ENCODE results near the gene MGAT4A.
A peak's percentile ranks its signal among the peaks of the same experiment; 100 is the strongest.
"Not testable (repeated sequence)": the region's sequence is repeated elsewhere in the genome, so short reads cannot be mapped to it uniquely, and the experiment has no call there.

MGAT4A gene

DNA sequence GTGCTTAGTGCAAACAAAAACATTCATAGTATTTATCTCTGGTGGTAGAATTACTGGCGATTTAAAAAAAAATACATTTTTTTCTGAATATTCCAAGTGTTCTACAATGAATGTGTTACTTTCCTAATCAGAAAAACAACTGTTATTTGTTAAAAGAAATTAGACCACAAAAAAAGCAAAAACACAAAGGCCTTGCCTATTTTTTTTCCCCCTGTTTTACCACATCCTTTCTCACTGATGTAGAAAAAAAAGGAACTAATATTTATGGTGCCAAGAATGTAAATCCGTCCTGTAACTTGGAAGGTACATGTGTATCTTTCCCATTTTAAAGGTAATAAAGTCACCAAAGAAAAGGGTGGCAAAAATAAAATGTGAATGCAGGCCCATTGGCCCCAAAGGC is 28.4 kb upstream of the MGAT4A start:
- DNase-seq = no peak

DNA sequence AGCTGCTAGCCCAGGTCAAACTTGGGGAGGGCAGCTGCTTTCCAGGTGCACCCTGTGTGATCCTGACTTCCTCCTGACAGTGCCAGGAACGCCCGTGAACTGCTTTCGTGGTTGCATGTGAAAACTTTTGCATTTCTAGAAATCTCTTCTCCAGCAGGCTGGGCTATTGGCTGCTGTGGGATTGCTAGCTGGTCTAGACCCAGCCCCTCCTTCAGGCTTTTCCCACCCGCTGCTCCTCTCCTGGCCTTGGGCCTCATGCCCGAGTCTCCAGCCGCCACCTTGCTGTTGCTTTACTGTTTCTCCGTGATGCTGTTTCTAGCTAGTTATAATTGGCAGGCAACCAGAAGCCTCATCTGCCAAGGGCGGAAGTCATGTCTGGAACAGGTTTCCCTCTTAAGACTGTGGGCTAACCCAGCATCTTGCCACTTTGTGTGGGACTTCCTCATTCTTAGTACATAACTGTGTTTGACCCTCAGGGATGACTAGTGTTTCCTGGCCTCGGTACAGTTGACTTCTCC is 27.0 kb upstream of the MGAT4A start:
- peak; percentile 67 for DNase-seq

DNA sequence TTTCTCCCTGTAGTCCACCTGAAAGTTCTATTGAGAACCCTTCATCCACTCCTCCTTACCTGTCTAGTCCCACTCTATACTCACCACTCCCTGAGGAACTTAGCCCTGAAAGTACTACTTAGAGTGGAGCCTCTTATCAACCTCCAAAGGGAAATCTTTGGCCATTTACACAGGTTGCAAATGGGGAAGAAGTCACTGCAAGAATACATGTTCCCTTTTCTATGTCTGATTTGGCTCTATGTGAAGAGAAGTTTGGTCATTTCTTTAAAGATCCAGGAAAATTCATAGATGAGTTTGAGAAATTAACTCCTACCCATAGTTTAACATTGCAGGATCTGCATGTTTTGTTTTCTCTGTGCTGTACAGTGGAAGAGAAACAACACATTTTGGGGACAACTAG is 22.9 kb upstream of the MGAT4A start:
- no peak for DNase-seq

DNA sequence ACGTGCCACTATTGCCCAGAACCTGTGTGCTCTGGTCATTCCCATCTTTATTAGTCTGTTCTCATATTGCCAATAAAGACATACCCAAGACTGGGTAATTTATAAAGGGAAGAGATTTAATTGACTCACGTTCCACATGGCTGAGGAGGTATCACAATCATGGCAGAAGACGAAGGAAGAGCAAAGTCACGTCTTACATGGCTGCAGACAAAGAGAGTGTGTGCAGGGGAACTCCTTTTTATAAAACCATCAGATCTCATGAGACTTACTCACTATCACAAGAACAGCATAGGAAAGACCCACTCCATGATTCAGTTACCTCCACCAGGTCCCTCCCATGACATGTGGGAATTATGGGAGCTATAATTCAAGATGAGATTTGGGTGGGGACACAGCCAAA is 21.8 kb upstream of the MGAT4A start:
- not testable (repeated sequence) for DNase-seq

DNA sequence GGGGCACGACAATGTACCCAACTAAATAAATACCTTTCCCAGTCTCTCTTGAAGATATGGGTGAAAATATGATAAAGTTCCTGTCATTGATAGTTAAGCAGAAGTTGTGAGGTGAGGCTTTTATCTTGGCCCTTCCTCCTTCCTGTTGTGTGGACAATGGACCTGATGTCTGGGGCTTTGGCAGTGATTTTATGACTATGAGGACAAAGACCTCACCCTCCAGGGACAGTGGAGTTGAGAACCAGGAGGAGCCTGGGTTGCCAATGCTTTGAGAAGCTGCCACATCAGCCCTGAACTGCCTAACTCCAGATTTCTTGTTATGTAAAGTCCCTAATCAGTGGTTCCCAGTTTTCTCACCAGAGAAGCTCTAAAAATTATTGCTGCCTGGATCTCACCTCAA is 20.8 kb upstream of the MGAT4A start:
- no peak for DNase-seq

DNA sequence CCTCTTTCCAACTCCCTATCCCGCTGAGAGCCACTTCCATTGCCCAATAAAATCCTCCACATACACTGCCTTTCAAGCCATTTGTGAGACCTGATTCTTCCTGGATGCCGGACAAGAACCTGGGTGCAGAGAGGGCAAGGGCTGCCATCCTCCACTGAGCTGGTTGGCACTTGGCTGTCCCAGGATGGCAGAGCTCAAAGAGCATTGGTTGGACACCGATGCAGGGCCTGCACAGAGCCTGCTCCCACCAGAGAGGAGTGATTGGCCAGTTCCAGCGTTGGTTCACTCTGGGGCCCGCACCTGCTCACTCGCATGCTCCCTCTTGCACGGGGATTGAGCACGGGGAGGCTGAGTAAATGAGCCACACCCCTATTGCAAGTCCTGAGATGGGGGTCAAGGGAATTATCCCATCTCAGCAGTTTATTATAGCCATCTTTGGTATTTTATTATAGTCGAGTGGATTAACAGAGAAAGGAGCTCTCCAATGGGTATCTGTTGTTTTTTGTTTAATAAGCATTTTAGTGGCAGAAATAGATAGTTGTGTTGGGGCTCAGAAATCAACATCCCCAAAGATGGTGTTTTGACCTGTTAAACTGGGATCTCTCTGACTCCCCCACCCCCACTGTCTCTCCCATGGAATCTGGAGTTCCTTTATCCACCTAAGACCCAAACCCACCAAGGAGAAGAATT is 19.8 kb upstream of the MGAT4A start:
- DNase-seq = no peak

DNA sequence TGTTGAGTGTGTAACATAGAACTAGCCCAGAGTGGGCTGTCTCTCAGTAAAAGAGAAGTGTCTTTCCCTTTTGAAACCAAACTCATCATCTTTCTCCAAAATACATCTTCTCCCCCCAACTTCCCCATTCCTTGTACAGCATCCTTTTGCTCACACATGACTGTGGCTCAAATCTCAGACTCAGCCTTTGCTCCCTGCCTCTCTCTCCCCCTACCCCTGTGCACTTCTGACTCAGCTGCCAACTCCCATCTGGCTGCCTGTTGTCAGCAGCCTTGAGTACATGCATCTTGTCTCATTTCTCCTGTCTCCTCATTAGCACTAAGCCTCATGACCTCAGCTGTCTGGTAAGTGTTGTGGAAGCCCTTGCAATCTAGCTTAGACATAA is 18.1 kb upstream of the MGAT4A start:
- no peak for DNase-seq

DNA sequence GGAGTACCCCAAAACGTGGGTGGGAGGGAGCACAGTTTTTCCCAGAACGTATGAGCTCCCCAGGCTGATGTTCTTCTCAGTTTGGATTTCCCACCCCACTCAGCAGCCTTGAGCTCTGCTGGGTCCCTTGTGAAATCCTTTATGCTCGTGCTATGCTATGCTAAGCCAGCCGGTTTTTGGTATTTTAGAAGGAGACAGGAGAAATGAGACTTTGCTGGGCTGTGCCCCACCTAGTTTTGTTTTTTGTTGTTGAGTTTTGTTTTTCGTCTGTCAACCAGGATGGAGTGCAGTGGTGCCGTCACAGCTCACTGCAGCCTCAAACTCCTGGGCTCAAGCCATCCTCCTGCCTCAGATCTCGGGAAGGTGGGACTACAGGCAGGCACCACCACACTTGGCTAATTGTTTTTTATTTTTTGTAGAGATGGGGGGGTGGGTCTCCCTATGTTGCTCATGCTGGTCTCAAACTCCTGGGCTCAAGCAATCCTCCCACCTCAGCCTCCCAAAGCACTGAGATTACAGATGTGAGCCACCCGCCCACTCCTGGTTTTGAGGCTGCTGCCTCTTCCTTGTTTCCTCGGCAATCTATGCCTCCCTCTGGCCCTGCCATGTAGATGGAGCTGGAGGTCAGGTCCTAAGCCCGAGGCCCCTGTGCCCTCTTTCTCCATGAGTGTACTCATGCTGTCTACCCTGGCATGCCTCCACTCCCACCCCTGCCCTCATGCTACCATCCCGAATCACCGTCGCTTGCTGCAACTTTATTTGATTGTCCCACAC is 17.5 kb upstream of the MGAT4A start:
- DNase-seq = no peak

DNA sequence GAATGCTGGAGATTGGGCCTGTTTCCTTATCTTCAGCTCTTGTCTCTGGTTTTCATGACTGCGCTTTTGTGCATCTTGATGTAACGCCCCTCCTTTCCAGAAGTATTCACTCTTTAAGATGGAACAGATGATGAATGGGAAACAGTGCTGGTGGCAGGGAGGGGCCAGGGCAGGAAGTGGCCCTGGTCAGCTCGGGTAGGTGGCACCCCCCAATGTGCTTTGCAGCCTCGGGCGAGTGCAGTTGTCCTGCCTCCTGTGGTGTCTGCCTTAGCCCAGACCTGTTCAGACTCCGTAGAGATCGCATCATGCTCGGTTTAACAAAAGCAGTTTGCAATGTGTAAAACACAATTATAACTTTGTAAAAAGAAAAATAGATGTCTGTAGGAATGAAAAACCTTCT is 17.0 kb upstream of the MGAT4A start:
- no peak for DNase-seq

DNA sequence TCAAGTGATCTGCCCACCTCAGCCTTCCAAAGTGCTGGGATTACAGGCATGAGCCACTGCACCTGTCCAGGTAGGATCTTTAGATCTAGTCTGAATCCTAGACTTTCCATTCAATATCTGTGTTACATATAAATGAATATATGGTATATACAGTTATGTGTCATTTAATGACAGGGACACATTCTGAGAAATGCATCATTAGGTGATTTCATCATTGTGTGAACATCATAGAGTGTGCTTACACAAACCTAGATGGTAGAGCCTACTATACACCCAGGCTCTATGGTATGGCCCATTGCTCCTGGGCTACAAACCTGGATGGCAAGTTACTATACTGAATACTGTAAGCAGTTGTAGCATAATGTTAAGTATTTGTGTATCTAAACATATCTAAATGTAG is 15.5 kb upstream of the MGAT4A start:
- DNase-seq = no peak

DNA sequence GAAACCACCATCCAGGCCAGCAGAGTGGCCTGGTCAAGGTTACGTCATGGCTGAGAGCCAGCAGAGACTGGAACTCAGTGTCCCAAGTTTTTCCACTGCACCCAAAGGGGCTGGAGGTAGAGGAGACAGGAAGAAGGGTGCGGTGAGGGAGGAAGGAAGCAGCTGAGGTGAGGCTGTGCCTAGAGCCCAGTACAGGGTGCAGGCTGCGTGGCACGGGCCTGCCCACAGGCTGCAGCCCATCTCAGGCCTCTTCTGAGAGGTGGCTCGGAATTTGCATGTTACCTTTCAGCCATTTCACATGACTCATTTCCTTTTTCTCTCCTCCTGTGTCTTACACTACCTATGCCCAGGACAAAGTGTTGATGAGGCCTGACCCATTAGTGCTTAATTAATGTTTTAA is 13.7 kb upstream of the MGAT4A start:
- no peak for DNase-seq

DNA sequence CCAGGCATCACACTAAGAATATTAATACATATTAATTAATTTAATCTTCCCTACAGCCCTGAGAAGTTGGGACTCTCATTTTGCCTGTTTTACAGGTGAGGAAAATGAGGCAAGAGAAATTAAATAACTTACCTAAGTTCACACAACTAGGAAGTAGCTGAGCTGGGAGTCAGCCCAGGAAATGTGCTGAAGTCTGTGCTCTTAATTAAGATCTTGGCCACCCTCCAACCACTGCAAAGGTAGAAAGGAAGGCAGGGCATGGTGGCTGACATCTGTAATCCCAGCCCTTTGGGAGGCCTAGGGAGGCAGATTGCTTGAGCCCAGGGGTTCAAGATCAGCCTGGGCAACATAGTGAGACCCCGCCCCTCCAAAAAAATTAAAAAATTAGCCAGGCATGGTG is 12.9 kb upstream of the MGAT4A start:
- DNase-seq = peak; percentile 39

DNA sequence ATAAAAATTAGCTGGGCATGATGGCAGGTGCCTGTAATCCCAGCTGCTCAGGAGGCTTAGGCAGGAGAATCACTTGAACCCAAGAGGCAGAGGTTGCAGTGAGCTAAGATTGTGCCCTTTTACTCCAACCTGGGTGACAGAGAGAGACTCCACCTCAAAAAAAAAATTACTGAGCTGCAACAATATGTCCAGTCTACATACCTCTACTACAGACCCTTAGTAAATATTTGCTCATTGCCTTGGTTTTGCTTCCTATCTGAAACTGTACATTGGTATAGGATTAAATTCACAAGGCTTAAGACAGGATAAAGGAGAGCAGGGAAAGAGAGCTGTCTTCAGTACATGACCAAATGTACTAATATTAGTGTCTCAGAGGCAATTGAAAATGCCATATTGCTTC is 8.1 kb upstream of the MGAT4A start:
- DNase-seq = no peak

DNA sequence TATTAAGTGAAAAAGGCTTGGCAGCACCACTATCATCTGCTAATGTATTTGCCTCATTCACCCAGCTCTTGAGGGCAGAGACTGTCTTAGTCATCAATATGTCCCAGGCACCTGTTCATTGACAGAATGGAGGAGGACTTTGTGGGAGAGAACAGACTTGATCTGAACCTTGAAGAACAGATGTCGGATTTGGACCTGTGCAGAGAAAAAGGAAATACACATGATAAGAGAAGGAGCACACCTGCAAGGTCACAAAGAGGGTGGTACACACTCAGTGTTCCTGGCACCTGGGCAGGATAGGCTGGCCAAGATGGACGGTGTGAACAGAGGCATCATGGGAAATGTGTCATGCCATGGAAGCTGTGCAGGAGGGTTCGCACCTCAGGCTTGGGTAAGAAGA is 7.4 kb upstream of the MGAT4A start:
- no peak for DNase-seq

DNA sequence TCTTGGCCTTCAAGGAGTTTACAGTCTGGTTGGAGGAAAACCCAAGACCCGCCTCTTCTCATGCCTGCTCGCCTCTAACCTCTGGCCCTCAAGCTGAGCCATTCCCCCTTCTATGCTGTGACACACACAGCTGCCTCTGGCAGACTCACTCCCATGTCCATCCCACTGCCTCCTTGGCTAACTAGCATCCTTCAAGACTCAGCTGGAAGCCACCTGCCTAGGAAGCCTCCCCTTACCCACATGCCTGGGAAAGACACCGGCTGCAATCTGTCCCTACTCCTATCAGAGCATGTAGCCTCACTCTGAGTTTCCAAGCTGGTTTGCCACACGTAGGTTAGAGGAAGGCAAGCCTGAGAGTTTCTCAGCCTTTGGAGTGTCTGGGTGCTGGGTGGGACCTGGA is 6.9 kb upstream of the MGAT4A start:
- DNase-seq = no peak

DNA sequence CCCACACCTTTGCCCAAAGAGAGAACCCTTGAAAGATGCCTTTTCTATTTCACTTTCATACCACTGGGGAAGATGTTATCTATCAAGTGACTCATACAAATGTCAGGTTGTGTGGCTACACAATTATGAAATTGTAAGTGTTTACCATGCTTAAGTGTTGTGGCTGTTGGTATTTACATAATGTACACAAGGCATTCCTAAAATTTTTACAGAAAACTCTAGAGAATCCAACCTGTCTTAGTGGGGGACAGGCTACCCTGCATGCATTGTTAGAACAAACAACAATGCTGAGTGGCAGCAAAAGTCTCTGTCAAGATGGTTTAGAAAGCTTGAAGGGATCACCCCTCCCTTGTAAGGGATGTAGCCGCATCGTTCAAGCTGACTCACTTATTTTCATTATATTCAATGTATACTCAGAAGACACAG is 5.5 kb upstream of the MGAT4A start:
- no peak for DNase-seq

DNA sequence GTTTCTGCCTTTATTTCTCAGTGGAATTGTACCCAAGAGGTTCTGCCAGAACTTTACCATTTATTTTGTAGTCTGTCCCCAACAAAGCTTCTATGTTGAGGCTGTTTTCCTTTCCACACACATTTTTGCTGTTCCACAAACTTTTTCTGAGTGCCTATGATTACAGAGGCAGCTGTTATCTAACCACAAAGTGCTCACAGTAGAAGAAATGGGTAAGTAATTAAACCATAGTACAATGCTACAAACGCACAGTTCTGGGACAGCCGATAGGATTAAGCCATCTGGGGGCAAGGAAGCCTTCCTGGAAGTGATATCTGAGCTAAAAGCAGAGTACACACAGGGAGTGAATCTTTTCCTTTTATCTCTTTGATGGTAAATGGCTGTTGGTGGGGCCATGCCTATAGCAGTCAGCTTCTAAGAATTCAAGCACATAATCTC is 3.9 kb upstream of the MGAT4A start:
- DNase-seq = no peak

DNA sequence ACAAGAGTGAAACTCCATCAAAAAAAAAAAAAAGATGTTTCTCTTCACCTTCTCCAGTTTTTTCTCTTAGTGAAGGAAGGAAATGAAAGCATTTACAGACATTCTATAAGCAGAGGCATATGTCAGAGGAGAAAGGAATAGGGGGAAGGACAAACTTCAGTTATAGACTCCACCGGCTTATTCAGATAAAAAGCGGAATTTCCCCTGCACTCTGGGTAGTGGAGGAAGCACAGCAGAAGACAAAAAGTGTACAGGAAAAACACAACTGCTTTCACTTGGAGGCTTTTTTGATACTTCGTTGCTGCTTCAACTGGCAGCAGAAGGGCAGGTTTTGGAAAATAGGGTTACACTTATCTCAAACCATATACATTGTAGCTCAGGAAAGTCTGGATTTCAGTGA is 3.2 kb upstream of the MGAT4A start:
- no peak for DNase-seq

DNA sequence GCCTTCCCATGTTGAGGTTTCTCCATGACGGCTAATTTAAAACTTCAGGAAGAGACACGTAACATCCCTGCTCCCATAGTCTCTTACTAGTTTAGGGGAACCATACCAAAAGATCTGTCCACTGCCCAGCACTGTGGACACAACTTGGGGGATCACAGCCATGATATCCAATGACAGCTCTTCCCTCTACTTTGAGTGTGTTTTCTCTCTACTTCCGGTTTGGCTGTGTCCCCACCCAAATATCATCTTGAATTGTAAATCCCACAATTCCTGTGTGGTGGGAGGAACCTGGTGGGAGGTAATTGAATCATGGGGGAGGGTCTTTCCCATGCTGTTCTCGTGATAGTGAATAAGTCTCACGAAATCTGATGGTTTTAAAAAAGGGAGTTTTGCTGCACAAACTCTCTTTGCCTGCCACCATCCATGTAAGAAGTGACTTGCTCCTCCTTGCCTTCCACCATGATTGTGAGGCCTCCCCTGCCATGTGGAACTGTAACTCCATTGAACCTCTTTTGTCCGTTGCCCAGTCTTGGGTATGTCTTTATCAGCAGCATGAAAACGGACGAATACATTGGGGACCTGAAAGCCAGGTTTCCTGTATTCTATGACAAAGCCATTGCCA is 1.6 kb upstream of the MGAT4A start:
- DNase-seq = no peak

DNA sequence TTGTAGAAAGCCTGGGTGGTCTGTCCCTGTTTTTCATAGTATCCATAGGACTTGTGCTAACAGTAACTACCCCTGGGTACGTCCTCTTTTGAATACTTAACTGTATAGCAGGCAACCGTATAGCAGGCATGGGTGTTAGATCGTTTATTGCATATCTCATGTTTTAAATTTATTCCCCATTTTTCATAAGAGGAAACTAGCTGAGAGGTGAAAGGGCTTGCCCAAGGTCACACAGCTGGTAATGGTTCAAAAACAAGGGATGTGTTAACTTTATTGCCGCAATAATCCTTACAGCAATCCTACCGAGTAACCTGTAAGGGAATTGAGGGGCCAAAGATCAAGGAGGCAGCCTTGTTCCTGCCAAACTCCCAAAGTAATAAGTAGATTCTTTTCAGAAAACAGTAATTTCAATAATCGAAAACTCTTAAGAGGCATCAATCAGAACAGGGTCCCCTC is 990 bp upstream of the MGAT4A start:
- no peak for DNase-seq

DNA sequence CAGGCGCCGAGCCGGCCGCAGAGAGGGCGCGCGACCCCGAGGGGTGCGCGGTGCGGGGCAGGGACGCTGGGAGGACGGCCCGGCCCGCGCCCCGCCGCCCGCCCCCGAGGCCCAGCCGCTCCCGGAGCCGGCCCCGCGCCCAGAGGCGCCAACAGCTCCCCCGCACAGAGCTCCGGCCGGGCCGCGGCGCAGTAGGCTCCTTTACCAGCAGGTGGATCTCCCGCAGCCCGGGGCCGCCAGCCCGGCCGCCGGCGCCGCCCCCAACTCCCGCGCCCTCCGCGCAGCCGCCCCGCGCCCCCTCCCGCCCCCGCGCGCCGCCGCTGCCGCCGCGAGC is 258 bp downstream of the MGAT4A start:
- DNase-seq = no peak

DNA sequence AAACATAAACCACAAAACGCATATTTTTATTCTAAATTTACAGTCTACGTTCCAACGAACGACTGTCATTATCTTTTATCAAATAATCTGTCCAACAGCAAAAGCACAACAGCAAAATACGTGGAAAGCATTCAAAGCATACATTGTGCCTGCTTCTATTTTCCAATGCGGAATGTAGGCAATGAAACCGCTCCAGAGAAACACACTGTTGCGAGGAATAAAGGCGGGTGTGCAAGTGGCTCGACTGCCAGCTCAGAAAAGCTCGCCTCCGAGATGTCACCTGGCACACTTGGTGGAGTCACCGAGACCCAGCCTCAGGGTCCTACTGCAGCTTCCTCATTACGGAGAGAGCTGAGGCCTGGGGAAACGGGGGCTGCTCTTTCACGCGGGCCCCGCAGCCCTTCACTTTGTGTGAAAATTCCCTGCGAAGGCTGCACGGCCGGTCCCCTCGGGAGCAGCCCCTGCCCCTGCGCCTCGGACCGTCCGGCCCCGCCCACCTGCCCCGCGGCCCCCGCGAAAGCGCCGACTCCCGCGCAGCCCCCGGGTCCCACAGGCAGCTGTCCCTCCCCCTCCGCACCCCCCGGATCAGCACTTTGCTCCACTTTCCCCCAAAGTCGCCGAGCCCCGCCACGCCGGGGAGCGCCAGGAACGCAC is 752 bp downstream of the MGAT4A start:
- peak; percentile 71 for DNase-seq

DNA sequence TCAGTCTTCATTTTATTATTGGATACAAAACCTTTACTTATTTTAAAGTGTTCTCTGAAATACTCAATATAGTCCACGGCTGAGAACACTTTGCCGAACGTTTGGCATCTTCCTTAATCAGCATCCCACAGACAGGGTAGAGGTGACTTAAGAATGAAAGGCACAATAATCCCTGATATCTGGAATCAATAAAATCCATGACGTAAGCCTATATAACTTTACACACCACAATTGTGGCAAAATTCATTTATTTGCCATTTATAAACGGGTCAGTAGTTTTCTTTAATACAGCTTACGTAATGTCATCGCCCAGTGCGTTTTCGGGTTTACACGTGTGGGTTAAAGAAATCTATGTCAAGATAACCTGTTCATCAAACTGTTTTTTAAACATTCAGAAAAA is 1.3 kb downstream of the MGAT4A start:
- no peak for DNase-seq

Measured in NCI-H2029 (cell line).